ENCODE measurements around the gene POLE.

DNA sequence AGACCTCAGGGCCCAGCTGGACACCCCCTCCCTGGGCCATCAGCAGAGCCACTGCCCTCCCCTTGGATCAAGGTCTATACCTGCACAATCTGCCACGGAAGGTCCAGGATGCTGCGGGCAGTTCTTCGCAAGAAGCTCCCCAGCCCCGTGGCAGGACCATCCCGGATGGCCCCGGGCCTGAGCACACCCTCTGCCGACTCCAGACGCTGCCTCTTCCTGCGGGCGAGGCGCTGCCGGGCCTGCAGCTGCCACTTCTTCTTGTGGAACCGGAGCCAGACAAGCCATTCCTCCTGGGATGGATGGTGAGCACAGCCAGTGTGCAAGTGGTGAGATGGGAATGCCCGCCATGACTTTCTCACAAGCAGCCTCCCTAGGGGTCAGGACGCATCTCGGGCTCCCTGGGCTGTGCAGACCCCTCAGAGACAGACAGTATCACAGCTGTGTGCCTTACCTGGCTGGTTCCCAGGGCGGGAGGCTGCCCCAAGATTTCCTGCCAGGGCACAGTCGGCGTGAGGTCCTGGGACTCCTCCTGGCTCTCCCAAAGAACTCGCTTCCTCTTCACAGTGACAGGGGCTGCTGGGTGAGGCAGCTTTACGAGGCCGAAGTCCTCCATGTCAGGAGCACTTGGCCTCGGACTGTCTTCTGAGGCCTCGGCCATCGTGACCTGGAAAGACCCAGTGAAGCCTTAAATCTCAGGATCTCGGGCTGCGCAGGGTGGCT lies 37.8 kb downstream of the POLE start:
- TF ChIP-seq, protein P1, sequence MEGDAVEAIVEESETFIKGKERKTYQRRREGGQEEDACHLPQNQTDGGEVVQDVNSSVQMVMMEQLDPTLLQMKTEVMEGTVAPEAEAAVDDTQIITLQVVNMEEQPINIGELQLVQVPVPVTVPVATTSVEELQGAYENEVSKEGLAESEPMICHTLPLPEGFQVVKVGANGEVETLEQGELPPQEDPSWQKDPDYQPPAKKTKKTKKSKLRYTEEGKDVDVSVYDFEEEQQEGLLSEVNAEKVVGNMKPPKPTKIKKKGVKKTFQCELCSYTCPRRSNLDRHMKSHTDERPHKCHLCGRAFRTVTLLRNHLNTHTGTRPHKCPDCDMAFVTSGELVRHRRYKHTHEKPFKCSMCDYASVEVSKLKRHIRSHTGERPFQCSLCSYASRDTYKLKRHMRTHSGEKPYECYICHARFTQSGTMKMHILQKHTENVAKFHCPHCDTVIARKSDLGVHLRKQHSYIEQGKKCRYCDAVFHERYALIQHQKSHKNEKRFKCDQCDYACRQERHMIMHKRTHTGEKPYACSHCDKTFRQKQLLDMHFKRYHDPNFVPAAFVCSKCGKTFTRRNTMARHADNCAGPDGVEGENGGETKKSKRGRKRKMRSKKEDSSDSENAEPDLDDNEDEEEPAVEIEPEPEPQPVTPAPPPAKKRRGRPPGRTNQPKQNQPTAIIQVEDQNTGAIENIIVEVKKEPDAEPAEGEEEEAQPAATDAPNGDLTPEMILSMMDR (IDR thresholded peaks at IDR 0.05) = no peak
- TF ChIP-seq ZFX (IDR thresholded peaks at IDR 0.05; ENCODE audit: borderline replicate concordance) = no peak

Data from 22Rv1 (cell line).